Glutamatergic neuron (in vitro differentiated cells): ENCODE results near the gene POLG2. TPM values are rescaled to one million over a fixed set of nuclear protein-coding genes. Genes with fewer than 3 reads are reported as not detected.
"Not testable (repeated sequence)": the region's sequence is repeated elsewhere in the genome, so short reads cannot be mapped to it uniquely, and the experiment has no call there.

ENCODE experiments used
- DNase-seq: peaks from one replicate; pipeline ENCODE4 v3.0.0; 2022
- H3K27ac Mint-ChIP-seq: one replicate; pipeline ENCODE4 v1.8.0; 2020; ENCODE audit warnings: mild to moderate bottlenecking, mixed read lengths, inconsistent platforms; ENCODE audit not compliant: unreplicated experiment
- H3K27me3 Mint-ChIP-seq: one replicate; pipeline ENCODE4 v1.8.0; 2020; ENCODE audit warnings: mild to moderate bottlenecking, moderate library complexity, mixed read lengths, inconsistent platforms; ENCODE audit not compliant: unreplicated experiment
- H3K36me3 Mint-ChIP-seq: one replicate; pipeline ENCODE4 v1.8.0; 2020; ENCODE audit warnings: mild to moderate bottlenecking, mixed read lengths, inconsistent platforms; ENCODE audit not compliant: unreplicated experiment
- H3K4me1 Mint-ChIP-seq: one replicate; pipeline ENCODE4 v1.8.0; 2020; ENCODE audit warnings: mild to moderate bottlenecking, low read depth, mixed read lengths, inconsistent platforms; ENCODE audit not compliant: unreplicated experiment
- H3K4me3 Mint-ChIP-seq: one replicate; pipeline ENCODE4 v1.8.0; 2020; ENCODE audit warnings: mild to moderate bottlenecking, mixed read lengths, inconsistent platforms; ENCODE audit not compliant: unreplicated experiment
- H3K9me3 Mint-ChIP-seq: one replicate; pipeline ENCODE4 v1.8.0; 2020; ENCODE audit warnings: mild to moderate bottlenecking, moderate library complexity, mixed read lengths, inconsistent platforms; ENCODE audit not compliant: unreplicated experiment
- CTCF ChIP-seq: fragments of 200-600 bp; sonication (generic); IDR thresholded peaks from one replicate; pipeline ENCODE4 v1.5.0; 2021; ENCODE audit not compliant: partially characterized antibody, unreplicated experiment
- total RNA-seq: library from RNA; stranded (reverse); fragmentation: NEBNext Ultra II Directional; extraction: Animal tissue kit (Norgen Biotek cat#: 25700); gene quantifications from one replicate; pipeline ENCODE4 v1.2.1, GENCODE V29; 2021; ENCODE audit not compliant: unreplicated experiment

The POLG2 gene
- total RNA-seq, 1 donor from 2014 or later = 25.7 TPM

GRCh38 chr17:64497565-64498035 lies 746 bp upstream of the POLG2 start:
- no peak for DNase-seq
- H3K9me3 Mint-ChIP-seq = peaks cover 10% of the 10 kb centered on the region
- H3K27ac Mint-ChIP-seq = peak overlapping the region; percentile 93
- no peaks in the 10 kb centered on the region for H3K36me3 Mint-ChIP-seq
- H3K4me3 Mint-ChIP-seq = peak overlapping the region; percentile 100
- peak; percentile 4 for TF ChIP-seq CTCF
- peaks cover 26% of the 10 kb centered on the region for H3K4me1 Mint-ChIP-seq
- H3K27me3 Mint-ChIP-seq = peaks cover 4% of the 10 kb centered on the region

- Mint-ChIP-seq H3K9me3 (peaks cover 10% of the 10 kb centered on the region), H3K27me3 (peaks cover 4% of the 10 kb centered on the region), H3K36me3 (no peaks in the 10 kb centered on the region), H3K4me3 (peak overlapping the region; percentile 100), H3K27ac (peak overlapping the region; percentile 93), H3K4me1 (peaks cover 26% of the 10 kb centered on the region)
- no peak for TF ChIP-seq CTCF
- no peak for DNase-seq
Observed at GRCh38 chr17:64496348-64496785, 487 bp downstream of the POLG2 start.

- H3K9me3 Mint-ChIP-seq, DNase-seq, H3K36me3 Mint-ChIP-seq, H3K27ac Mint-ChIP-seq, H3K27me3 Mint-ChIP-seq, H3K4me3 Mint-ChIP-seq: not testable (repeated sequence)
- peaks cover 24% of the 10 kb centered on the region for H3K4me1 Mint-ChIP-seq
Observed at GRCh38 chr17:64495300-64495699, 1.6 kb downstream of the POLG2 start.

- Mint-ChIP-seq H3K27ac (no peak overlapping the region), H3K4me1 (peaks cover 18% of the 10 kb centered on the region), H3K9me3 (peaks cover 9% of the 10 kb centered on the region), H3K27me3 (peaks cover 2% of the 10 kb centered on the region), H3K36me3 (peaks cover 5% of the 10 kb centered on the region), H3K4me3 (no peak overlapping the region)
- TF ChIP-seq CTCF = no peak
- no peak for DNase-seq
Observed at GRCh38 chr17:64494121-64494520, 2.7 kb downstream of the POLG2 start.

GRCh38 chr17:64492481-64493109 lies 4.3 kb downstream of the POLG2 start:
- DNase-seq = no peak
- H3K4me3 Mint-ChIP-seq = no peak overlapping the region
- H3K9me3 Mint-ChIP-seq = peaks cover 9% of the 10 kb centered on the region
- peak; percentile 86 for TF ChIP-seq CTCF
- H3K36me3 Mint-ChIP-seq = peaks cover 5% of the 10 kb centered on the region
- H3K4me1 Mint-ChIP-seq = peaks cover 7% of the 10 kb centered on the region
- no peak overlapping the region for H3K27ac Mint-ChIP-seq
- peaks cover 2% of the 10 kb centered on the region for H3K27me3 Mint-ChIP-seq
